SK-N-SH treated with all-trans-retinoic acid at 6 μM for 48 hours (cell line): ENCODE results near the gene USP6NL.

Experiments
- ARNTL ChIP-seq: fragments of 450-650 bp; formaldehyde crosslinking; IDR thresholded peaks from 2 replicates; pipeline ENCODE4 v1.5.0; 2020; ENCODE audit warnings: low read depth, mild to moderate bottlenecking, moderate library complexity, borderline replicate concordance
- BACH2 ChIP-seq: fragments of 250-450 bp; sonication (Bioruptor Pico); IDR thresholded peaks from 2 replicates; pipeline ENCODE4 v1.9.0; 2021; ENCODE audit warnings: mild to moderate bottlenecking, borderline replicate concordance
- SNAI2 ChIP-seq: fragments of 250-450 bp; sonication (Bioruptor Pico); IDR thresholded peaks from 2 replicates; pipeline ENCODE4 v1.5.0; 2020; ENCODE audit warnings: mild to moderate bottlenecking, moderate library complexity
- TCF4 ChIP-seq: fragments of 250-450 bp; sonication (Bioruptor Pico); IDR thresholded peaks from 2 replicates; pipeline ENCODE4 v1.8.0; 2021; ENCODE audit warnings: mild to moderate bottlenecking, moderate library complexity, borderline replicate concordance
- TOX ChIP-seq: fragments of 250-450 bp; sonication (Bioruptor Pico); IDR thresholded peaks from 2 replicates; pipeline ENCODE4 v1.8.0; 2021; ENCODE audit warnings: mild to moderate bottlenecking, moderate library complexity, borderline replicate concordance
- ZFP3 ChIP-seq: fragments of 250-450 bp; sonication (Bioruptor Pico); IDR thresholded peaks from 2 replicates; pipeline ENCODE4 v1.5.0; 2020; ENCODE audit warnings: mild to moderate bottlenecking, moderate library complexity
- TF ChIP-seq, protein P1 (sequence below): fragments of 250-450 bp; sonication (Bioruptor Pico); IDR thresholded peaks from 2 replicates; pipeline ENCODE4 v1.5.1; 2021; ENCODE audit warnings: mild to moderate bottlenecking, moderate library complexity
- TF ChIP-seq, protein P2 (sequence below): fragments of 250-450 bp; sonication (Bioruptor Pico); IDR thresholded peaks from 2 replicates; pipeline ENCODE4 v1.8.0; 2020; ENCODE audit warnings: mild to moderate bottlenecking, moderate library complexity, borderline replicate concordance

DNA sequence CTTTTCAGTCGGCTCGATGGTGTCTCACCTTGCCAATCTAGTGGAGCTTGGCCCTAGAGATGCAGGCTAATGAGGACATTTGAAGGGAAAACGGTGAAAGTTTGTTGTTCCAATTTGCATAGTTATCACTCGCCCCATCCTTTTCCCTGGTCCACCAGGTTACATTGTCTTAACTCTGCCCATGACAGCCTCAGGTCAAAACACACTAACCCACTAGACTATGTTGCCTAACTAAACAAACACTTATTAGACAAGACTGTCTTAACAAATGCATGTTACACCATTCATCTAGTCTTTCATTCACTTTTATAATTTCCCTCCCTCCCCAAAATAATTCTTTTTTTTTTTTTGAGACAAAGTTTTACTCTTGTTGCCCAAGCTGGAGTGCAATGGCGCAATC is 40.7 kb downstream of the USP6NL start:
- TF ChIP-seq, protein P1, sequence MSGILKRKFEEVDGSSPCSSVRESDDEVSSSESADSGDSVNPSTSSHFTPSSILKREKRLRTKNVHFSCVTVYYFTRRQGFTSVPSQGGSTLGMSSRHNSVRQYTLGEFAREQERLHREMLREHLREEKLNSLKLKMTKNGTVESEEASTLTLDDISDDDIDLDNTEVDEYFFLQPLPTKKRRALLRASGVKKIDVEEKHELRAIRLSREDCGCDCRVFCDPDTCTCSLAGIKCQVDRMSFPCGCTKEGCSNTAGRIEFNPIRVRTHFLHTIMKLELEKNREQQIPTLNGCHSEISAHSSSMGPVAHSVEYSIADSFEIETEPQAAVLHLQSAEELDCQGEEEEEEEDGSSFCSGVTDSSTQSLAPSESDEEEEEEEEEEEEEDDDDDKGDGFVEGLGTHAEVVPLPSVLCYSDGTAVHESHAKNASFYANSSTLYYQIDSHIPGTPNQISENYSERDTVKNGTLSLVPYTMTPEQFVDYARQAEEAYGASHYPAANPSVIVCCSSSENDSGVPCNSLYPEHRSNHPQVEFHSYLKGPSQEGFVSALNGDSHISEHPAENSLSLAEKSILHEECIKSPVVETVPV (CRISPR knock-in tag), result no peak
- no peak for TF ChIP-seq ZFP3 (CRISPR knock-in tag)
- TF ChIP-seq SNAI2 (CRISPR knock-in tag), result no peak
- TF ChIP-seq, protein P2, sequence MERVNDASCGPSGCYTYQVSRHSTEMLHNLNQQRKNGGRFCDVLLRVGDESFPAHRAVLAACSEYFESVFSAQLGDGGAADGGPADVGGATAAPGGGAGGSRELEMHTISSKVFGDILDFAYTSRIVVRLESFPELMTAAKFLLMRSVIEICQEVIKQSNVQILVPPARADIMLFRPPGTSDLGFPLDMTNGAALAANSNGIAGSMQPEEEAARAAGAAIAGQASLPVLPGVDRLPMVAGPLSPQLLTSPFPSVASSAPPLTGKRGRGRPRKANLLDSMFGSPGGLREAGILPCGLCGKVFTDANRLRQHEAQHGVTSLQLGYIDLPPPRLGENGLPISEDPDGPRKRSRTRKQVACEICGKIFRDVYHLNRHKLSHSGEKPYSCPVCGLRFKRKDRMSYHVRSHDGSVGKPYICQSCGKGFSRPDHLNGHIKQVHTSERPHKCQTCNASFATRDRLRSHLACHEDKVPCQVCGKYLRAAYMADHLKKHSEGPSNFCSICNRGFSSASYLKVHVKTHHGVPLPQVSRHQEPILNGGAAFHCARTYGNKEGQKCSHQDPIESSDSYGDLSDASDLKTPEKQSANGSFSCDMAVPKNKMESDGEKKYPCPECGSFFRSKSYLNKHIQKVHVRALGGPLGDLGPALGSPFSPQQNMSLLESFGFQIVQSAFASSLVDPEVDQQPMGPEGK (CRISPR knock-in tag), result no peak
- TF ChIP-seq TCF4 (CRISPR knock-in tag), result no peak
- no peak for TF ChIP-seq ARNTL (CRISPR knock-in tag)
- no peak for TF ChIP-seq TOX (CRISPR knock-in tag)
- TF ChIP-seq BACH2 (CRISPR knock-in tag), result no peak
